Left ventricle myocardium inferior (tissue), 1 donor: ENCODE measurements around the gene MARK1. TPM values are rescaled to one million over a fixed set of nuclear protein-coding genes. Genes with fewer than 3 reads are reported as not detected.

Experiments used
- DNase-seq: peaks from one replicate; pipeline ENCODE4 v3.0.0-alpha.2; 2020
- H3K27ac ChIP-seq: fragments of 200-600 bp; replicated peaks from 2 replicates; pipeline ENCODE4 v1.8.0; 2021
- H3K27me3 ChIP-seq: fragments of 200-600 bp; 2 replicates; pipeline ENCODE4 v1.8.0; 2021; ENCODE audit warnings: low read depth
- H3K36me3 ChIP-seq: fragments of 200-600 bp; 2 replicates; pipeline ENCODE4 v1.8.0; 2021
- H3K4me1 ChIP-seq: fragments of 200-600 bp; 2 replicates; pipeline ENCODE4 v1.8.0; 2021
- H3K4me3 ChIP-seq: fragments of 200-600 bp; 2 replicates; pipeline ENCODE4 v1.8.0; 2021; ENCODE audit warnings: mild to moderate bottlenecking, moderate library complexity
- H3K9me3 ChIP-seq: fragments of 200-600 bp; replicated peaks from 2 replicates; pipeline ENCODE4 v1.8.0; 2021
- intact Hi-C: fragments of 100-400 bp; cut with micrococcal nuclease; formaldehyde crosslinking; loops from one replicate; pipeline ENCODE4 v1.11.0; 2022
- total RNA-seq: library from RNA; stranded (reverse); fragmentation: NEBNext Ultra II Directional; extraction: Animal tissue kit (Norgen Biotek cat#: 25700); gene quantifications from one replicate; pipeline ENCODE4 v1.2.1, GENCODE V29; 2021
- TF ChIP-seq, protein P1 (sequence below): fragments of 200-600 bp; IDR thresholded peaks from 2 replicates; pipeline ENCODE4 v1.8.0; 2021; ENCODE audit warnings: antibody characterized with exemption, mild to moderate bottlenecking, borderline replicate concordance
- donor health status: DM: no; HTN: yes; CAD: no; lungs with severe emphysema.

The MARK1 gene
- total RNA-seq, 1 donor from 2014 or later: 14.9 TPM

DNA sequence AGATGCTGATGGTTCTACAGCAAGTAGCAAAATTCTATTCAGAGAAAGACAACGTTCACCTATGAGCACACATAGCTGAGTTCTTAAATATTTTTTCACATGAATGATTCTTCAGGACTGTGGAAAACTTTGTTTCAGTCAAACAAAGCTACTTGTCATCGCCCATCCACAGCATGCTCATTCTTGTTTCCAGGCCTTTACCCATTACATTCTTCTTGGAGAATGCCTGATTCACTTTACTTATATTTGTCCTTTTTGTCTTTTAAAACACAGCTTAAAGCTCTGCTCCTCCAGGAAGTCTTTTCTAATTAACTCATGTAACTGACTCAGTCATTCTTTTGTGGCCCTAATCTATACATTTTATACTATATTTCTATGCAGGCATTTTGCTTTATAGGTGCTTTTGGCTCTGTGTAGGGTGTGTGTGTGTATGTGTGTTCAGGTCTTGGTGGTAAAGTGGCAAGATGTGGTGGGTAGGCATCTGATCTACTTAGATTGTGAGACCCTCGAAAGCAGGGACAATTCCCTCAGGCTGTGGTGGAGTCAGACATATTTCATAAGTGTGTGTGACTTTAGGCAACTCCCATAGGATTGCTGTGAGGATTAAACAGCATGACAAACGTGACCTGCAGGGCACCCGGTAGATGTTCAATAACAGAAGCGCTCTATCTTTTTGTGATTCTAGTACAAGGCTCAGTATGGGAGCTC is 11.8 kb upstream of the MARK1 start:
- H3K36me3 ChIP-seq: no peaks in the 10 kb centered on the region
- DNase-seq: no peak
- H3K4me1 ChIP-seq: no peaks in the 10 kb centered on the region
- H3K9me3 ChIP-seq: no peaks in the 10 kb centered on the region
- intact Hi-C loops: no loop called here
- no peak overlapping the region for H3K4me3 ChIP-seq
- H3K27ac ChIP-seq: no peak overlapping the region
- no peaks in the 10 kb centered on the region for H3K27me3 ChIP-seq
- TF ChIP-seq, protein P1, sequence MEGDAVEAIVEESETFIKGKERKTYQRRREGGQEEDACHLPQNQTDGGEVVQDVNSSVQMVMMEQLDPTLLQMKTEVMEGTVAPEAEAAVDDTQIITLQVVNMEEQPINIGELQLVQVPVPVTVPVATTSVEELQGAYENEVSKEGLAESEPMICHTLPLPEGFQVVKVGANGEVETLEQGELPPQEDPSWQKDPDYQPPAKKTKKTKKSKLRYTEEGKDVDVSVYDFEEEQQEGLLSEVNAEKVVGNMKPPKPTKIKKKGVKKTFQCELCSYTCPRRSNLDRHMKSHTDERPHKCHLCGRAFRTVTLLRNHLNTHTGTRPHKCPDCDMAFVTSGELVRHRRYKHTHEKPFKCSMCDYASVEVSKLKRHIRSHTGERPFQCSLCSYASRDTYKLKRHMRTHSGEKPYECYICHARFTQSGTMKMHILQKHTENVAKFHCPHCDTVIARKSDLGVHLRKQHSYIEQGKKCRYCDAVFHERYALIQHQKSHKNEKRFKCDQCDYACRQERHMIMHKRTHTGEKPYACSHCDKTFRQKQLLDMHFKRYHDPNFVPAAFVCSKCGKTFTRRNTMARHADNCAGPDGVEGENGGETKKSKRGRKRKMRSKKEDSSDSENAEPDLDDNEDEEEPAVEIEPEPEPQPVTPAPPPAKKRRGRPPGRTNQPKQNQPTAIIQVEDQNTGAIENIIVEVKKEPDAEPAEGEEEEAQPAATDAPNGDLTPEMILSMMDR: no peak

DNA sequence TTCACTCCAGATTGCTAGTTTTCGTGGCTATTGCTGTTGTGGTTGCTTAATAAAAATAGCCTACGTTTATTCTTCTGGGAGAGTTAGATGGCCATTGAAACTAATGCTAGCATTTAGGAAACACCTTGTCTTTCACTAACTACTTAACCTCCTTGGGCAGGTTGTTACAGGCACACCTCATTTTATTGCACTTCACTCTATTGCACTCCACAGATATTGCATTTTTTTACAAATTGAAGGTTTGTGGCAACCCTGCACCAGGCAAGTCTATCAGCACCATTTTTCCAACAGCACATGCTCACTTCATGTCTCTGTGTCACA is 11.3 kb upstream of the MARK1 start:
- no peak overlapping the region for H3K27ac ChIP-seq
- TF ChIP-seq, protein P1: no peak
- H3K27me3 ChIP-seq: no peaks in the 10 kb centered on the region
- no peaks in the 10 kb centered on the region for H3K4me1 ChIP-seq
- DNase-seq: no peak
- H3K36me3 ChIP-seq: no peaks in the 10 kb centered on the region
- intact Hi-C loops: no loop called here
- H3K4me3 ChIP-seq: no peak overlapping the region
- H3K9me3 ChIP-seq: no peaks in the 10 kb centered on the region

DNA sequence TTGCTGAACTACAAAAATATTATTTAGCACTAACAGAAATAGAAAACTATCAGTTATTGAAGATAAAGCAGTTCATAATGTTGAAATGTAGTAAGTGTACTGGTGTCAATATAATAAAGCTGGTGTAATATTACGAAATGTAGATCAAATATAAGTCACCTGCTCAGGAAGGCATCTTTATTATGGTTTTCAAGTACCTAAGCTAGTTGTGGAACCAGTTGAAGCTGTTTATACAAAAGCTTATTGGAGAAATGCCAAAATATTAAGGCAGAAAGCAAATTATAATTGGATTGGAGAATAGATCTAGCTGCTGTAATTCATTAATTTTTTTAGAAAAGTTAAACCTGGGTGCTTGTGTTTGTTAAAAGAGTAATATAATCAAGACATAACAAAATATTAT is 6.2 kb upstream of the MARK1 start:
- H3K27ac ChIP-seq: no peak overlapping the region
- H3K4me1 ChIP-seq: no peaks in the 10 kb centered on the region
- no peak overlapping the region for H3K4me3 ChIP-seq
- intact Hi-C loops: no loop called here
- H3K27me3 ChIP-seq: peaks cover 6% of the 10 kb centered on the region
- no peaks in the 10 kb centered on the region for H3K9me3 ChIP-seq
- TF ChIP-seq, protein P1: no peak
- no peak for DNase-seq
- H3K36me3 ChIP-seq: no peaks in the 10 kb centered on the region

DNA sequence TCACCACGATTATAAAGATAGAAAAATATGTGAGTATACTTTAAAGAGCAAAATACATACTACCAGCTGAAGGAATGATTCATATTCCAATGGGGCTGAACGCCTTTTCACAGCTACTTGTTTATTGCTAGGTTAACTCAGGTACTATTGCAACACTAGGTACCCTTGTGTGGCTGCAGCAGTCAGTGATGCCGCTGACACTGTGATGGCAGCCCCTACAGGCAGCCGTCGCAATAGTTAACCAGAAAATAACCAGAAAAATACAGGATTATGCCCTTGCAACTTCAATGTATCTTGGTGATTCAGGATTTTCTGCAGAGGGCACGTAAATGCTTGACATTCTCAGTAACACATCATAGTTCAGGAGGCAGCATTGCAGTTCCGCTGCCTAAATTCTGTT is 1.6 kb upstream of the MARK1 start:
- H3K27ac ChIP-seq: no peak overlapping the region
- intact Hi-C loops: no loop called here
- no peak for DNase-seq
- TF ChIP-seq, protein P1: no peak
- no peak overlapping the region for H3K4me3 ChIP-seq
- no peaks in the 10 kb centered on the region for H3K9me3 ChIP-seq
- H3K4me1 ChIP-seq: peaks cover 37% of the 10 kb centered on the region
- peaks cover 24% of the 10 kb centered on the region for H3K27me3 ChIP-seq
- no peaks in the 10 kb centered on the region for H3K36me3 ChIP-seq

DNA sequence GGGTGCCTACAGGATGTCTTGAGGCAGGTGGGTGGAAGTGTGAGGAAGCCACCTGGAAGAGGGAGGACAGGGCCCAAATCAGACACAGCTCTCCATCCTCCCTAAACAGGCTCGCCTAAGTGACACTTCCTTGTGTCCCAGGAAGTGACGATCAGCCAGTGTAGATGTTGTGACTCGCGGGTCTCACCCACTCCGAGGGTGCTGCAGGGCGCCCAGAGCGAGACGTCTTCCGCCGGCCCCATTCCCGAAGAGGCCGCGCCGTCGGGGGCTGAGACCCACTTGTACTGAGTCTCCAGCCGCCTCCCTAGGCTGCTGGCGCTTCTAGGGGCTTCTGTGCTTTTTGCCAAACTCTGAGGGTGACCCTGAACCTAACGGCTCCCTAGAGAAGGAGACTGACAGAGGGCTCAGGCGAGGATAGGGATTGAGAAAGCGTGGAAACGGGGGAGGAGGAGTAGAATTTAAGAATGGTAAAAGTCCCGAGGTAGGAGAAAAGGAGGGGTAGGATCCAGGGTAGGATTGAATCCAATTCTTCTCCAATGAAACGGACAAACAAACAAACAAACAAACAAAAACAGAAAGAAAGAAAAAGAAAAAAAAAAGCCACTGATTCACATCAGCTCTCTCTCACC is 543 bp upstream of the MARK1 start:
- TF ChIP-seq, protein P1: no peak
- Histone ChIP-seq H3K27ac (peak overlapping the region; percentile 93), H3K4me3 (peak overlapping the region; percentile 90), H3K4me1 (peaks cover 46% of the 10 kb centered on the region), H3K27me3 (peaks cover 24% of the 10 kb centered on the region), H3K9me3 (no peaks in the 10 kb centered on the region), H3K36me3 (no peaks in the 10 kb centered on the region)
- intact Hi-C loops: no loop called here
- DNase-seq: peak; percentile 48
